Measurements from ENCODE around the gene FAM24A. TPM values are rescaled to one million over a fixed set of nuclear protein-coding genes. Genes with fewer than 3 reads are reported as not detected.

FAM24A gene
- total and polyA plus RNA-seq, 4 donors: not detected

- no peak overlapping the region for H3K4me3 ChIP-seq (ENCODE audit: low read depth, low read length)
- H3K4me1 ChIP-seq (ENCODE audit: control insufficient read depth, insufficient read depth, low read length): peaks cover 14% of the 10 kb centered on the region
- peaks cover 3% of the 10 kb centered on the region for H3K9me3 ChIP-seq (ENCODE audit: control insufficient read depth, insufficient read depth, low read length)
- WGBS (ENCODE audit: insufficient coverage): no CpG with 5 or more reads among the region's 5 CpGs
- H3K27me3 ChIP-seq (ENCODE audit: control insufficient read depth, insufficient read depth, low read length): peaks cover 3% of the 10 kb centered on the region
- no peaks in the 10 kb centered on the region for H3K36me3 ChIP-seq (ENCODE audit: control insufficient read depth, insufficient read depth, low read length)
- DNase-seq (ENCODE audit: low read depth in 4 of 6, low spot score in 6 of 6): no peak
- no peak overlapping the region for H3K27ac ChIP-seq (ENCODE audit: low read depth, low read length)
Measured at GRCh38 chr10:122957474-122957873, 47.1 kb downstream of the FAM24A start.

- WGBS (ENCODE audit: insufficient coverage): 87% methylated on average over 3 of the region's 3 CpGs
- H3K4me3 ChIP-seq (ENCODE audit: low read depth, low read length): no peak overlapping the region
- peaks cover 2% of the 10 kb centered on the region for H3K9me3 ChIP-seq (ENCODE audit: control insufficient read depth, insufficient read depth, low read length)
- DNase-seq (ENCODE audit: low read depth in 4 of 6, low spot score in 6 of 6): no peak
- no peaks in the 10 kb centered on the region for H3K4me1 ChIP-seq (ENCODE audit: control insufficient read depth, insufficient read depth, low read length)
- H3K27ac ChIP-seq (ENCODE audit: low read depth, low read length): no peak overlapping the region
- peaks cover 8% of the 10 kb centered on the region for H3K36me3 ChIP-seq (ENCODE audit: control insufficient read depth, insufficient read depth, low read length)
- no peaks in the 10 kb centered on the region for H3K27me3 ChIP-seq (ENCODE audit: control insufficient read depth, insufficient read depth, low read length)
Measured at GRCh38 chr10:122962405-122962804, 52.0 kb downstream of the FAM24A start.

Other genes with a start within 250 kb of the FAM24A start
- not detected for gene C10orf120, start 210.8 kb upstream of the FAM24A start, total RNA-seq
- not detected for gene C10orf120, start 210.8 kb upstream of the FAM24A start, polyA plus RNA-seq (ENCODE audit: insufficient read length in 2 of 2)
- gene CUZD1, start 64.8 kb upstream of the FAM24A start, total RNA-seq: under 1 TPM; 0.69 to 0.88 TPM
- 1 to 10 TPM; 1.9 to 2.0 TPM for gene CUZD1, start 64.8 kb upstream of the FAM24A start, polyA plus RNA-seq (ENCODE audit: insufficient read length in 2 of 2)
- 1 to 10 TPM; 2.6 to 4.9 TPM for gene FAM24B, start 31.0 kb upstream of the FAM24A start, total RNA-seq
- 1 to 10 TPM; 5.8 to 8.5 TPM for gene FAM24B, start 31.0 kb upstream of the FAM24A start, polyA plus RNA-seq (ENCODE audit: insufficient read length in 2 of 2)
- gene C10orf88, start 43.6 kb downstream of the FAM24A start, total RNA-seq: 10 to 100 TPM; 11.2 to 33.7 TPM
- 10 to 100 TPM; 18.4 to 18.8 TPM for gene C10orf88, start 43.6 kb downstream of the FAM24A start, polyA plus RNA-seq (ENCODE audit: insufficient read length in 2 of 2)
- gene PSTK, start 69.8 kb downstream of the FAM24A start, total RNA-seq: 10 to 100 TPM in 1 of 2 donors, 1 to 10 TPM in 1; 9.0 to 11.6 TPM
- gene PSTK, start 69.8 kb downstream of the FAM24A start, polyA plus RNA-seq (ENCODE audit: insufficient read length in 2 of 2): 10 to 100 TPM; 12.3 to 13.6 TPM
- gene IKZF5, start 98.2 kb downstream of the FAM24A start, total RNA-seq: 10 to 100 TPM in 1 of 2 donors, 1 to 10 TPM in 1; 8.4 to 16.4 TPM
- gene IKZF5, start 98.2 kb downstream of the FAM24A start, polyA plus RNA-seq (ENCODE audit: insufficient read length in 2 of 2): 10 to 100 TPM; 17.5 to 22.8 TPM
- gene ACADSB, start 98.4 kb downstream of the FAM24A start, total RNA-seq: 10 to 100 TPM; 14.0 to 23.1 TPM
- 10 to 100 TPM; 17.2 to 18.8 TPM for gene ACADSB, start 98.4 kb downstream of the FAM24A start, polyA plus RNA-seq (ENCODE audit: insufficient read length in 2 of 2)
- gene HMX3, start 225.4 kb downstream of the FAM24A start, total RNA-seq: under 1 TPM in 1 of 2 donors, not detected in 1; 0.20 TPM
- under 1 TPM; 0.27 to 0.59 TPM for gene HMX3, start 225.4 kb downstream of the FAM24A start, polyA plus RNA-seq (ENCODE audit: insufficient read length in 2 of 2)
- not detected for gene HMX2, start 237.5 kb downstream of the FAM24A start, total RNA-seq
- gene HMX2, start 237.5 kb downstream of the FAM24A start, polyA plus RNA-seq (ENCODE audit: insufficient read length in 2 of 2): under 1 TPM; 0.09 to 0.68 TPM
- gene BUB3, start 243.8 kb downstream of the FAM24A start, total RNA-seq: 100 to 1,000 TPM in 1 of 2 donors, 10 to 100 TPM in 1; 97.7 to 125 TPM
- 10 to 100 TPM; 79.5 to 98.1 TPM for gene BUB3, start 243.8 kb downstream of the FAM24A start, polyA plus RNA-seq (ENCODE audit: insufficient read length in 2 of 2)